Mammary epithelial cell (primary cell): ENCODE measurements around the gene SPINK5.

Experiments
- EZH2 ChIP-seq: IDR thresholded peaks from 2 replicates; pipeline ENCODE4 v1.6.1; 2012; ENCODE audit warnings: low read length, inconsistent platforms, borderline replicate concordance
- TF ChIP-seq, protein P1 (sequence below), 2 donors: IDR thresholded peaks in 1 of 2; conservative IDR thresholded peaks in 1 of 2; 2 replicates each; pipeline ENCODE4 v1.5.1; 2011 to 2012; ENCODE audit warnings: inconsistent platforms in 2 of 2, low read length in 2 of 2, mild to moderate bottlenecking in 2 of 2, control low read depth in 1 of 2, low read depth in 1 of 2; ENCODE audit not compliant: insufficient read depth in 1 of 2; ENCODE audit errors: extremely low read depth in 1 of 2

DNA sequence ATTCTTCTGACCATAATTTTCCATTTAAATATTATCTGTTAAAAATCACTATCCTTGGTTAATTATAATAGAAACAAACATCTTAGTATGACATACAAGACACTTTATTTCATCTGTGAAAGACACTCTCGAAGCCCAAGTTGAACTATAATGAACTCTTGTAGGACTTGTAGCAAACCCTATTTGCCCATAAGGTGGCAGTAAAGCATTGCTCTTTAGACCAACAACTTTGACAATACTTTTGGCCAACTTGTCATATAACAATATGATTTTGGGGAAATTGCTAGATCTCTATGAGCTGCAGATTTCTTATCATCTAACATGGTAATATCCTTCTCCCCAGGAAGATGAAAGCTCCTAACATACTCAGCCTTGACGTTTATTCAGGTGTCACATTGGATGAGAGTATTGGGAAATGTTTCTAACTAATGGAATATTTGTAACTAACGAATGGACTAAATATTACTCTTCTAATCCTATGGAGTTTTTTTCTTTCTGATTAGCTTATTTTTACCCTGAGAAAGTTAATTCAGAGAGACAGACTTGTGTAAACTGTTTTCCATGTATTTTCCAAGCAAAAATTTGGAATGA is 115.5 kb downstream of the SPINK5 start:
- TF ChIP-seq, protein P1, sequence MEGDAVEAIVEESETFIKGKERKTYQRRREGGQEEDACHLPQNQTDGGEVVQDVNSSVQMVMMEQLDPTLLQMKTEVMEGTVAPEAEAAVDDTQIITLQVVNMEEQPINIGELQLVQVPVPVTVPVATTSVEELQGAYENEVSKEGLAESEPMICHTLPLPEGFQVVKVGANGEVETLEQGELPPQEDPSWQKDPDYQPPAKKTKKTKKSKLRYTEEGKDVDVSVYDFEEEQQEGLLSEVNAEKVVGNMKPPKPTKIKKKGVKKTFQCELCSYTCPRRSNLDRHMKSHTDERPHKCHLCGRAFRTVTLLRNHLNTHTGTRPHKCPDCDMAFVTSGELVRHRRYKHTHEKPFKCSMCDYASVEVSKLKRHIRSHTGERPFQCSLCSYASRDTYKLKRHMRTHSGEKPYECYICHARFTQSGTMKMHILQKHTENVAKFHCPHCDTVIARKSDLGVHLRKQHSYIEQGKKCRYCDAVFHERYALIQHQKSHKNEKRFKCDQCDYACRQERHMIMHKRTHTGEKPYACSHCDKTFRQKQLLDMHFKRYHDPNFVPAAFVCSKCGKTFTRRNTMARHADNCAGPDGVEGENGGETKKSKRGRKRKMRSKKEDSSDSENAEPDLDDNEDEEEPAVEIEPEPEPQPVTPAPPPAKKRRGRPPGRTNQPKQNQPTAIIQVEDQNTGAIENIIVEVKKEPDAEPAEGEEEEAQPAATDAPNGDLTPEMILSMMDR (conservative IDR thresholded peaks at IDR 0.05 in 1 of 2, IDR thresholded peaks at IDR 0.05 in 1 of 2; ENCODE audit: extremely low read depth in 1 of 2, insufficient read depth in 1 of 2, low read depth in 1 of 2, low read length in 2 of 2): peak; percentile 76 to 79
- TF ChIP-seq EZH2: no peak
